Glomerular visceral epithelial cell (primary cell): ENCODE results near the gene CCDC146.
"Not testable (repeated sequence)": the region's sequence is repeated elsewhere in the genome, so short reads cannot be mapped to it uniquely, and the experiment has no call there.

Source experiments
- DNase-seq: peaks from one replicate; pipeline ENCODE4 v3.0.0-alpha.2; 2016; ENCODE audit errors: extremely low spot score

The CCDC146 gene

DNA sequence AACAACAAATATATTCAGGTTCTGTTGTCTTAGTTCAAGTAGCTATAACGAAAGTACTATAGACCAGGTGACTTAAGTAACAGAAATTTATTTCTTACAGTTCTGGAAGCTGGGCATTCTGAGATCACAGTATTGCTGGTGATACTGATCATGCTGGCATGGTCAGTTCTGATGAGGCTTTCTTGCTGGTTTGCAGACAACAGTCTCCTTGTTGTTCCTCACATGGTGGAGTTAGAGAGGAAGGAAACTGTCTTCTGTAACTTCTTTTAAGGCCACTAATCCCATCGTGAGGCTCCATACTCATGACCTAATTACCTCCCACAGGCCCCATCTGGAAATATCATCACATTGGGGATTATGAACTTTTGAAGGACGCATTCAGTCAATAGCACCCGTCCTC is 17.9 kb downstream of the CCDC146 start:
- DNase-seq = not testable (repeated sequence)

DNA sequence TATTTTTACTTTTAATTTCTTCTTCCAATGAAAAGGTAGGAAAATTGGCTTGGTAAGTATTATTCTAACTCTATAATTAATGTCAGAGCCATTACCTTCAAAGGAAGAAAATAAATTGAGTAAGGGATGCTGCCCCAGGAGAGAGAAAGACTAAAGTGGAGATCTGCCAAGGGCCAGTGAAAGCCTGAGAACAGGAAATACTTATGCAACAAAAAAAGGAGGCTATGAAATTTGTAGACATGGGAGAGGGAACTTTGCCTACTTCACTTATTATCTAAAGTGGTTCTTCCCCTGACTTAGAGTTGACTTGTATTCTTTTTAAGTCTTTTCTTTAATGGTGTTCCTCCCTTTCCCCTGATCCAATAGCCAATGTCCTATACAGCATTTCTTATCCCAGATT is 29.8 kb downstream of the CCDC146 start:
- DNase-seq = not testable (repeated sequence)

DNA sequence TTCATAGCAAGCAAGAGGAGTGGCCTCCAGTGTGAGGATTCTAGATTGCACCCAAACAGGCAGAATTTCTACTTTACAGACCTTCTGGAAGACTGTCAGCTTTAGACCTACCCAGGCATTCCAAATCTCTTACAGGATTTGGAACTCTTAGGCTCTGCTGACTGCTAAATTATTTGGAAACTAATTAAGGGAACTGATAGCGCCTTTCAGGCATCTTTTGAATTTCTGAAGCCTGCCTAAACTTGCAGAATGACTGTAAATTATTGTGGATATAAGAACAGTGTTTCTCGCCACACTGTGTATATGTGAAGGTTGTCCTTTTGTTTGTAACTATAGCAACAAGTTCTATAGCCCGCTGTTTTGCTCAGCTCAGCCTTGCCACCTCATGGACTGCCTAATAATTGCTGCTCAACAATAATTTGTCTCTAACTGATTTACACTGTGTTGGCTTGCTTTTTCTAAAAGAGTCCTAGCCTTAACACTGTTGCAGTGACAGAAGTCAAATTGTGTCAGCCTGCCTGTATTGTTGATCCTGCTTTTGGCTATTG is 32.6 kb downstream of the CCDC146 start:
- DNase-seq = not testable (repeated sequence)

DNA sequence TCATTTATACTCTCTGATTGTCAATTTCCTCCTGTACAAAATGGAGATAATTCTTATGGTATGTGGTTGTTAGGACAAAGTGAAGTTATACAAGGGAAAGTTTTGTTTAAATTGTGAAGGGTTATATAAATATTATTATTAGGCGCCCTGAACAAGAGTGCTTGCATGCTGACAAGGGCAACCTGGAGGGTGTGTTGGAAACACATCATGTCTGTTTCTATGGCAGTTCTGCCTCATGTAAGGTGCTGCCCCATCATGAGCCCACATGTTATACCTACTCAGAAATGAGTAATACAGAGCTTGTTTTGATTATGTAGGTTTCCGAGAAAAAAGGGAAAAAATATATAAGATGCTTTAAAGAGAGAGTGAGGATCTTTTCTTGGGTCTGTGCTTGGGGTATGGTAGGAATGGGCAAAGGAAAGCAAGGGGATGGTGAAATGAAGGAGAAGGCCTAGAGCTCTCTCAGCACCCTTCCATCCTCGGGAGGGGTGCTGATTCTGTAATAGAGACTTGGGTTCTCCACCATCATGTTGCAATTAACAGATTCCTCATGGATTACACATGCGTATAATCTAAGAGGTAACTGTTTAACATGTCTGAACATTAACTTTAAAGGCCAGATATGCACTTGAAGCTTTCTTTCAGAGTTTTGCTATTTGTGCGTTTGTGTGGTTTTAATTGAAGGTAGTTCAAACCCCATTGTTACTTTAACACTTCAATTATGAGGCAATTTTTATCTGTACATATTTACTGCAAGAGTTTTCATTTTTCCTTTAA is 33.4 kb downstream of the CCDC146 start:
- DNase-seq = peak; percentile 5

DNA sequence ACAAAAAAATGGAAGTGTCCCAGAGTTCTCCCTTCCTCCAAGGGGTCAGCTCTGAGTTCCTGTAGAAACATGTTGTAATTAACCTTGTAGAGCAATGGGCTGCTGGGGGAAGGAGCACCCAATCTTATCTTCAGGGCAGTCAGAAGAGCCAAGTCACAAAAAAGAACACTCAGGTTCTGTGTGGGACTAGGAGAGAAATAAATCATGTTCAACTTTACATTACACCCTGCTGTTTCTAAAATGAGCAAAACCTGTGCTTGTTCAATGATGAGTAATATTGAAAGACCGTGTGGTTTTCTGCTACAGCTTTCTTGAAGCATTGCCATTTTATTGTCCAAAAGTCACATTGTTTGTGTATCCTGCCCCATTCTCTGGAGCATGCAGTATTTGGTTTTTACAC is 34.6 kb downstream of the CCDC146 start:
- DNase-seq = not testable (repeated sequence)

DNA sequence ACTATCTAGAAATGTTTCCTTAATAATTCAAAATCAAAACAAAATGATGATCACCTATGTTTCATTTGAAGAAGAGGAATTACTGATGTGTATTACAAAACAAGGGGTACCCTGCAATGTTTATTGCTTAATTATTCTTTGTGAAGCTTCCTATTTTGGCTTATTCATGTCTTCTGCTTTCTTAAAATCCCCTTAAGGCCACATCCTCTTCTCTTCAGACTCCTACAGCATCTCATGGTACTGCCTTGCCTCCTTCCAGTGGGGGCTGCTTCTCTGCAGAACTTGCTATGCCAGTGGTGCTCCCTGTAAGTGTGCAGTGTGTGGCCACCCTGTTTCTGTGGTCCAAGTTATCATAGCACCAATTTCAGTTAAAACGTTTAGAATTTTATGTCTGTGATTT is 35.0 kb downstream of the CCDC146 start:
- no peak for DNase-seq

DNA sequence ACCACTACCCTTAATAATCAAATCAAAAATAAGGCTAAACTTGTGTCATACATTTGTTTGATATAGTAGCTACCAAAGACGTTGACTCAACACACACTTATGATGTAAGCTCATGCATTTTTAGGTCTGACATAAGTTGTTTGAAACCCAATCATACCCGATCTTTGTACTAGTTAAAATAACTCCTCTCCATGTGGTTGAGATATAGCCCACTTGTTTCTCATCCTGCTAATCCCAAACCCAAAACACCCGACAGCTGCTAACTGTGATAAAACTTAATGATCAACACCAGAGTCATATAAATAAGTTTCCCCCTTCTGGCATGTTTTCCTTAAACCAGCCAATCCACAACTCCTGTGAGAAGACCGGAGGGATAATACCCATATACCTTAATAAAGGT is 48.7 kb downstream of the CCDC146 start:
- DNase-seq = not testable (repeated sequence)

DNA sequence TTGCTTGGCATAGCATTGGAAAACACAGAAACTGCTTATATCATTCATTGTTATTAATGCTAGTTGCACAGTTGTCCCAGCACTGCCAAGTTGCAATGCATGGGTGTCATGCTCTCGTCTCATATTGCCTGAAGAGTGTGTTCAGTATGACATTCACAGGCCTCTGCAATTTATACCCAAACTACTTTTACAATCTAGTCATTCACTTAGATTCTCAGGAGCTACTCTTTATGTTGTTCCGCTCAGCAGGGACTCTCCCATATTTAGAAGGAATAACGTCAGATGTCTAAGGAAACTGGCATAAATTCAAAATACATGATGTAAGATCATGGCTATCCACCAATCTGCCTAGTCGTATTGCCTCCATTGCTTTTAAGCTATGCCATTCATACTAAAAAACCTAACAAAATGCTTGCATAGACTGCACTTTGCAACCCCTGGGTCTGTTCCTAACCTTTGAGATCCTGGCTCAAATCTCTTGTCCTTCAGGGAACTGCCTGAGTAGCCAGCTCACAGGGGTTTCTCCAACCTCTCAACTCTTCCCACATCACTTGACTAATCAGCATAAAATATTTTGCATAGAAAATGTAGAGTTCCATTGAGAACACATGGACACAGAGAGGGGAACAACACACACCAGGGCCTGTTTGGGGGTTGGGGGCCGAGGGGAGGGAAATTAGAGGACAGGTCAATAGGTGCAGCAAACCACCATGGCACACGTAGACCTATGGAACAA is 50.2 kb downstream of the CCDC146 start:
- not testable (repeated sequence) for DNase-seq

DNA sequence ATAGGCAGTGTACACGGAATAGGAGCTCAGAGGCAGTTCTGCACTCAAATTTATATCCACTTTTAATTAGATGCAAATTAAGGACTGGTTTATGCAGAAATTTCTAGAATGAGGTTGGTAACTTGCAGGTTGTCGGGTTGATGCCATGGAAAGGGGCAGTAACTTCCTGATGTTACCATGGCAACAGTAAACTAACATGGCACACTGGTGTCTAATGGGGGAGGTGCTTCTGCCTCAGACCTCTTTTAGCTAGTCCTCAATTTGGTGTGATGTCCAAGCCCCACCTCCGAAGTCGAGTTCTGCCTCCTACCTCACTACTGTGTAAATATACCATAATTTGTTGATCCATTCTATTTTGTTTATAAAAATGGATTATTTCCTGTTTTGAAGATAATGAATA is 52.0 kb downstream of the CCDC146 start:
- not testable (repeated sequence) for DNase-seq

DNA sequence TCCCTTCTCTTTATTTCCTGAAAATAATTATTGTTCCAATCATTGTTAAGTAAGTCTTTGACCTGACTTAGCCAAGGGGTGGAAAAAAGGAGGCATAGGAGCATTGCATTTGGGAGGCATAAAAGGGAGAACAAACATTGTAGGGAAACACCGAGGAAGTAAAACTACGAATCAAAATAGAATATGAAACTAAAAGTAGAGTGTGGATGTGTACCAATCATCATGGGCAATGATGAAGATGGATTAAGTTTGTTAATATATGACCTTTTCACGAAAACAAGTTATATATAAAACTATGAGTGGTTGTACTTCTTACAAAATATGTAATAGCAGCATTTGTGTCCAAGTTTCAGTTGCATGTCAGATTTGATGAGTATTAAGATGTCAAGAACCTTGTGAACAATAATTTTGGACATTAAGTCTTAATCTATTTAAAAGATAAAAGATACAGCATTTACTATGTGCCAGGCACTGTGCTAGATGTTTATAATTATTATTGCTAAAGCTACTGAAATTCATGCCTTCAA is 52.9 kb downstream of the CCDC146 start:
- DNase-seq = not testable (repeated sequence)

DNA sequence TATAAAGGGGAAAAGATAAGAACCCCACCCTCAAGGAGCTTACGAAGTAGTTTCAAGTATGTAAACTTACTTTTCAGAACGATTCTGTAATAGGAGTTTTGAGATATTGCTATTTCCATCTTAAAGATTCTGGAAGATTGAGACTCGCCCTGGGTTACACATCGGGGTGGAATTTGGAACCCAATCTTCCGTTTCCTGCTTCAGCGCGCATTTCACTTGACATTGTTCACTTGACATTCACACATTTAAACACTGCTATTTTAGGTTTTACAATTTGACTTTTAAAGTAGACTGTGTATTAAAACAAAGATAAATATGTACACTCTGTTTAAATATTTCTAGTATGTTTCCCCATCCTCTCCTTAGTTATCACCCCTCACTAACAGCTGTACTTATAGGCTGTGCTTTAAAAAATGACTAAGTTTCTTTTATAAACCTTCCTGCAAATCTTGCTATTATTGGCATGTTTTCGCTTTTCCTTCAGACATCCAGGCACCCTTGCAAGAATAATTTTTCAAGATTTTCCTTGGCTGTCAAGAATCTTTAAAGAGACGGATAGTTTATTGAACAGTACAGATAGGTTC is 55.0 kb downstream of the CCDC146 start:
- not testable (repeated sequence) for DNase-seq

DNA sequence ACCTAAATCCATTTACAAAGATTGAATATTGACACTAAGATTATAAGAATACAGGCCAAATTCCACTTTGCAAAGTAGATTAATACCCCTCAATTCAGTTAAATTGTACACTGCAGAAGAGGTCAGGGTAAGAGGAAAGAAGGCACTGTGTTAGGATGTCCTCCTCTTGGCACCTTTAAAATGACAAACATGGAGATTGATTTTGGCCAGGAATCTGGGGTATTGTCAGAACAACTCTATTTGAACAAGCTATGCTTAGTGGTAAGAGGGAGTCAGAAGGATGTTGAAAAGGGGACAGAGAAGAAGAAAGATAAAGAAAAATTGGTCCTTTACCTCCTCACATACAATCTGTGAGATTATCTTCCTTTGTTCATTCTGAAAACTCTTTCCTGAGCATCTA is 55.6 kb downstream of the CCDC146 start:
- DNase-seq = not testable (repeated sequence)

DNA sequence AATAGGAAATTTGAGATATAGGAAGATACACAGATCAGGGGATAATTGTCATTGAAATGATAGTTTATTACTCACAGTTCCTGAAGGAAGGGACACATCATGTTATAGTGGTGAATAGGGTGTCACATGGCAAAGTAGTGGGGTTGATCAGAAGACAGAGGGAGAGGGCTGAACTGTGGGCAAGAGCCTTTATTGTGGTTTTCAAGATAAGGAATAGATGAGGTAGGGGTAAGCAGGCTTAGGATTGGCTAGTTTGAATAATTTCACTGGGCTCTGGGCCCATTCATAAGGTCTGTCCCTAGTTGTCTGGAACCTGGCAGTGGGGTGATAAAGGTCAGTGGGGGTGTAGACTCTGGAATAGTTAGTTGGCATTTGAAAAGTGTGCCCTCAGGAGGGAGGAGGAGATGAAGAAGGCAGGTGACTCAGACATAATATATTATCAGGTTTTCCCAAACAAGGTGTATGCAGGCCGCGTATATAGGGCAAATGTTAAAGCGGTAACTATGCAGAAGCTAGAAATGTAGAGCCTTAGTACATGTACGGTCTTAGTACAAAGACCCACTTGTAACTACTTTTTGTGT is 58.7 kb downstream of the CCDC146 start:
- no peak for DNase-seq

DNA sequence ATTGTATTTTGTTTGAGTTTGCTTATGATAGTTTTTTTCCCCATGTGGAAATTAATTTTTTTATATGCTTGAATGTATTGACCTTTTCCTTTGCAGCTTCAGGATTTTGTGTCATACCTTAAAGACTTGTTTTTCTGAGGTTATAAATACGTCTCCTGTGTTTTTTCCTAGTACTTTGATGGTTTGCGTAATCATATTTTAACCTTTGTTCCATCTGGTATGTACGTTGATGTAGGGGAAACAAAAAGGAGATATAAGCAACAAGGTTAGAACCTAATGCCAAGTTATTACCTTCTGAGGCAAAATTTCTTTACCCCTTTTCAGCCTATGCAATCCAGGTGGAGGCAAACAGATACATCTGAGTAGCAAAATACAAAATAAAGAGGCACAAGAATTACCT is 59.3 kb downstream of the CCDC146 start:
- no peak for DNase-seq

DNA sequence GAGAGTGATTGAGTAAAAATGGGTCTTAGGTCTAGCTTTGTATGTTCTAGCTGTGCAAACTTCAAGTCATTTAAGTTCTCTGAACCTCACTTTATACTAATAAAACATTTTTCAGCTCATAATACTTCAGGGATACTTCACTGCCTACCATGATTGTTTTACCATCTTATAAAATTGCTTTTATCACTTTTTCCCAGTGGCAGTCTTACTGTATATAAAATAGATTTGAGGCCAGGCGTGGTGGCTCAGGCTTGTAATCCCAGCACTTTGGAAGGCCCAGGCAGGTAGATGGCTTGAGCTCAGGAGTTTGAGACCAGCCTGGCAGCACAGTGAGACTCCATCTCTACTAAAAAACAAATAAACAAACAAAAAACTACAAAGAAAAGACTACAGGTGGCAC is 59.8 kb downstream of the CCDC146 start:
- no peak for DNase-seq

DNA sequence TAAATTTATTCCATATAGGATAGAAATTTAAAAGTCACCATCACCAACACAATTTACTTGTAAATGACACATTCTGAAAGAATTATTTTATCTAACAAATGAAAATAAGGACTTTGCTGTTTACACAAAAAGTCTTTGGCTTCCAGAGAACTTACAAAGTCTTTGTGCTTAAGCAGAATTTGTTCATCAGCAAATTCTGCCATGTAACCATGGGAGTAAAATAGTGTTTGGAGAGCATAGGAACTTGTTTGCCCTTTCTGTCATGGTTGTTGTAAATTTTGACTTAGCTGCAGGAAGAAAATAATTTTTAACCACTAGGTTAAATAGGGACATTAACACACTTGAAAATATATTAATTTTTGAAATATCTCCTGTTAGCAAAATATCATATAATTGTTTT is 62.0 kb downstream of the CCDC146 start:
- DNase-seq = no peak

DNA sequence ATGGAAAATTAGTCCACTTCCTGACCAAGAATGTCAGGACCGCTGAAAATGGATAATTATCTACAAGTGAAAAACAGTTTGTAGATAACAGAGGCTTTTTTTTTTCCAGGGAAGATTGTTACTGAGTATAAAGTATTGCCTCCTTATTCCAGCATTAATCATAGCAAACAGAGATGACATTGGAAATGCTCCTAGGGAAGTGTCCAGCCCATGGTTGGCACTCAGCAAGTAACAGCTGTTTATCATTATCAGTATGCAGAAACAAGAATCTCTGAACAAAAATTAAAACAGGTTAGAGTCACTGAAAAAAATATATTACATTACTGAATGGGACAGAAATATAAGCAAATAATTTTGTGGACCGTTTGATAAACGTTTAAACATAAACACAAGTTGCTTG is 62.6 kb downstream of the CCDC146 start:
- DNase-seq = no peak

DNA sequence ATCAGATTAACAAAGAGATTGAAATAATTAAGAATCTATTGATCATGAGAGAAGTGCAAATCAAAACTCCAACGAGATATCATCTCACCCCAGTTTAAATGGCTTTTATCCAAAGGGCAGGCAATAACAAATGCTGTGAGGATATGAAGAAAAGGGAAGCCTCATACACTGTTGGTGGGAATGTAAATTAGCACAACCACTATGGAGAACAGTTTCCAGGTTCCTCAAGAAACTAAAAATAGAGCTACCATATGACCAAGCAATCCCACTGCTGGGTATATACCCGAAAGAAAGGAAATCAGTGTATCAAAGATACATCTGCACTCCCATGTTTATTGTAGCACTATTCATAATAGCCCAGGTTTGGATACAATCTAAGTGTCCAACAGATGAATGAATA is 63.5 kb downstream of the CCDC146 start:
- DNase-seq = no peak

DNA sequence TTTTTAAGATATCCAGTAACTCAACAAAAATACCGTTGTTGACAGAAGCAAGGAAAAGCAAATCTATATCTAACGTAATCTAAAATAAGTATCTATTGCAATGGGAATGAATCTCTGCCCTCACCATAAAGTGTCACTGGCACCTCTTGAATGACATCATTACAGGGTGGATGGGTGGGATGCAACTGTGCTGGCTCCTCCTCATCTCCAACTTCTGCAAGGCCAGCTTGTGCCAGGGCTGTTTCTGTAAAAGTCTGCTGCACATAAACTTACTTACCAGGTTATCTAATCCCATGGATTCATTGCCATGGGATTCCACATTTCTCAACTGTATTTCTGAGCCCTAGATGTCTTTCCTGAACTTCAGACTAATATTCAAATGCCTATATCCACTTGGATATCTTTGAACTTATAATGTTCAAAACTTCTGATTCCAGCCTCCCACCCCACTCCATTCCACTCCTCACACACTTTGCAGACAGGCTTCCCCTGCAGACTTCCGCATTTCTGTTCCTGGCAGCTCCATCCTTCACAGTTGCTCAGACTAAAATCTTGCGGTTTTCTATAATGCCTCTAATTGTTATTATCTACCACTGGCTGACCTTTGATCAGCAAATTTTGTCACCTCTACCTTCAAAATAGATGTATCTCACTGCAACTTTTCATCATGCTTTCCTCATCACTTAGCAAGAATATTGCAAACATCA is 66.5 kb downstream of the CCDC146 start:
- DNase-seq = no peak

DNA sequence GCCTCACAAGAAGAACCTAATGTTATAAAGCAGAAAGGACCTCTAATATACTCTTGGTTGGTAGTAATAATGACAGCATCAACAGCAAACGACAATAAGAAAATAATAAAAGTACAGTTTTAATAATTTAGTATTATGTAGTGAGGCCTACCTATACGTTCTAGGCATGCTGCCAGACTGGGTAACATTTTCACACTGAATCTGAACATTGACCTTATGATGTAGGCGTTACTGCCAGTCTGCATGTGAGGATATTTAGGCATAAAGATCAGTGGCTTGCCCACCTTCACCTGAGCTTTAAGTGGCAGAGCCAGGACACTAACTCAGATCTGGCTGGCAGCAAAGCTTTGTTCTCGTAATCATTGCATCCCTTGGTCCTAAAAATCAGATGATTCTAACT is 74.7 kb downstream of the CCDC146 start:
- DNase-seq = no peak
